Neuron (in vitro differentiated cells): Measurements from ENCODE around the gene UBE2I.

ENCODE experiments used
- H2AFZ ChIP-seq: one replicate; pipeline ENCODE4 v1.6.1; 2013; ENCODE audit warnings: low read depth, mild to moderate bottlenecking, inconsistent platforms, low read length, moderate library complexity
- H3K27me3 ChIP-seq: one replicate; pipeline ENCODE4 v1.6.1; 2013; ENCODE audit warnings: low read length; ENCODE audit not compliant: insufficient read depth
- H3K36me3 ChIP-seq: one replicate; pipeline ENCODE4 v1.6.1; 2013; ENCODE audit warnings: low read length; ENCODE audit not compliant: insufficient read depth
- H3K4me1 ChIP-seq: one replicate; pipeline ENCODE4 v1.6.1; 2013; ENCODE audit warnings: low read length; ENCODE audit not compliant: insufficient read depth
- H3K4me3 ChIP-seq: 2 replicates; pipeline ENCODE4 v1.5.1; 2013; ENCODE audit warnings: mild to moderate bottlenecking, low read length, moderate library complexity
- H3K9me3 ChIP-seq: one replicate; pipeline ENCODE4 v1.6.1; 2013; ENCODE audit warnings: low read length

Gene UBE2I

GRCh38 chr16:1317479-1318267 lies 8.2 kb downstream of the UBE2I start:
- Histone ChIP-seq H3K4me1 (no peaks in the 10 kb centered on the region), H3K4me3 (no peak overlapping the region), H3K9me3 (no peaks in the 10 kb centered on the region), H3K27me3 (no peaks in the 10 kb centered on the region), H2AFZ (no peak overlapping the region), H3K36me3 (peaks cover 88% of the 10 kb centered on the region)

GRCh38 chr16:1318268-1318545 lies 8.8 kb downstream of the UBE2I start:
- Histone ChIP-seq H3K4me3 (no peak overlapping the region), H3K36me3 (peaks cover 86% of the 10 kb centered on the region), H3K4me1 (no peaks in the 10 kb centered on the region)

GRCh38 chr16:1319041-1319440 lies 9.6 kb downstream of the UBE2I start:
- Histone ChIP-seq H3K4me1 (no peaks in the 10 kb centered on the region), H3K27me3 (no peaks in the 10 kb centered on the region), H3K9me3 (no peaks in the 10 kb centered on the region), H3K4me3 (no peak overlapping the region), H2AFZ (no peak overlapping the region), H3K36me3 (peaks cover 88% of the 10 kb centered on the region)

More at GRCh38 chr16:1318268-1318545, 8.8 kb downstream of the UBE2I start:
- H2AFZ ChIP-seq: no peak overlapping the region
- no peaks in the 10 kb centered on the region for H3K9me3 ChIP-seq
- no peaks in the 10 kb centered on the region for H3K27me3 ChIP-seq

GRCh38 chr16:1320097-1320496 lies 10.7 kb downstream of the UBE2I start:
- no peak overlapping the region for H3K4me3 ChIP-seq
- H3K27me3 ChIP-seq: no peaks in the 10 kb centered on the region
- peaks cover 85% of the 10 kb centered on the region for H3K36me3 ChIP-seq

DNA sequence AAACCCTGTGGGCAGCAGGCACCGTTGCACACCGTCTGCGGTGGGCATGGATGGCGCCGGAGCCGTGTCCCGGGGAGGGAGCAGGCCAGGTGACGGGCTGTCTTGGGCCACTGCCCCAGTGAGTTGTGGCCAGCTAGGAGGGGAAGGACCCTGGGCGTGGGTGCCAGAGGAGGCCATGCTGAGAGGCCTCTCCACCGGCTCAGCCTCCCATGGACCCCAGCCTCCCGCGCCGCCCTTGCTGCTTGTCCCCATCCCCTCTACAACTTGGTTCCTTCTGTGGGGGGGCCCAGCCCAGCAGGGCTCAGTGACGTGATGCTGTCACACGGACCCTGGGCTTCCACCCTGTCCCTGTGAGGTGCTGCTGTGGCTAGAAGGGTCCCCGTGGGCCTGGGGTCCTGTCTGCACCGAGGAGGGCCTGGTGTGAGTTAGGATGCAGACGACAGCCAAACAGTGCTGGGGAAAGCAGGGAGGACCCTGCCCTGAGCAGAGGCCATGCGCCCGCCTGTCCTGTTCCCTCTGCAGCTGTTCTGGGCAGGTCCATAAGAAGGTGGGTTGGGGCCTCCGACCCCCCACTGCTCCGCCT lies 11.3 kb downstream of the UBE2I start:
- H3K4me3 ChIP-seq: no peak overlapping the region

More at GRCh38 chr16:1320097-1320496, 10.7 kb downstream of the UBE2I start:
- Histone ChIP-seq H3K9me3 (no peaks in the 10 kb centered on the region), H2AFZ (no peak overlapping the region), H3K4me1 (no peaks in the 10 kb centered on the region)

GRCh38 chr16:1322407-1322806 lies 13.0 kb downstream of the UBE2I start:
- peaks cover 69% of the 10 kb centered on the region for H3K36me3 ChIP-seq
- no peak overlapping the region for H3K4me3 ChIP-seq
- H3K9me3 ChIP-seq: no peaks in the 10 kb centered on the region
- H3K27me3 ChIP-seq: no peaks in the 10 kb centered on the region
- no peak overlapping the region for H2AFZ ChIP-seq
- no peaks in the 10 kb centered on the region for H3K4me1 ChIP-seq

More for the DNA sequence above, 11.3 kb downstream of the UBE2I start:
- H2AFZ ChIP-seq: no peak overlapping the region
- H3K36me3 ChIP-seq: peaks cover 84% of the 10 kb centered on the region
- no peaks in the 10 kb centered on the region for H3K4me1 ChIP-seq
- H3K9me3 ChIP-seq: no peaks in the 10 kb centered on the region
- H3K27me3 ChIP-seq: no peaks in the 10 kb centered on the region

- Histone ChIP-seq H2AFZ (no peak overlapping the region), H3K9me3 (no peaks in the 10 kb centered on the region), H3K4me3 (no peak overlapping the region), H3K4me1 (no peaks in the 10 kb centered on the region), H3K36me3 (peaks cover 57% of the 10 kb centered on the region), H3K27me3 (no peaks in the 10 kb centered on the region)
These were observed 14.1 kb downstream of the UBE2I start for GRCh38 chr16:1323296-1324239.

DNA sequence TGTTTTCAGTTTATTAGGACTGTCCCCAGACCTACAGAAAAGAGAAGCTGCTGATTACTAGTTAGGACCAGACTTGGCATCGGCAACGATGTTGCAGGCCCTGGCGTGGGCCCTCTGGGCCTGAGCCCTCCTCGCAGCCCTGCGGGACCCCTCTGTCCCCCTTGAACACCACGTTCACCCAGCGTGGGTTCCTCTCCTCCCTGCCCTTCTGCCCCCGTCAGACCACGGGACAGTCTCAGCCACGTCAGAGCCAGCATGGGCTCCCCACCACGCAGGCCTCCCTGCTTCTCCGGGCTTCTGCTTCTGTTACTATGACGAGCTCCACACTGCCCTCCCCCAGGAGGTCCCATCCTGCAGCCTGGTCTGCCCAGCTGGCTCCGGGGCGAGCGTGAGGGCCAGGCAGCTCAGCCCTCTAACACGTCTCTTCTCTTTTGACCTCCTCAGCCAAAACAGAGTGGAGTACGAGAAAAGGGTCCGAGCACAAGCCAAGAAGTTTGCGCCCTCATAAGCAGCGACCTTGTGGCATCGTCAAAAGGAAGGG lies 14.9 kb downstream of the UBE2I start:
- H3K9me3 ChIP-seq: no peaks in the 10 kb centered on the region
- no peaks in the 10 kb centered on the region for H3K4me1 ChIP-seq
- no peak overlapping the region for H3K4me3 ChIP-seq
- peaks cover 50% of the 10 kb centered on the region for H3K36me3 ChIP-seq
- H2AFZ ChIP-seq: no peak overlapping the region
- H3K27me3 ChIP-seq: no peaks in the 10 kb centered on the region

DNA sequence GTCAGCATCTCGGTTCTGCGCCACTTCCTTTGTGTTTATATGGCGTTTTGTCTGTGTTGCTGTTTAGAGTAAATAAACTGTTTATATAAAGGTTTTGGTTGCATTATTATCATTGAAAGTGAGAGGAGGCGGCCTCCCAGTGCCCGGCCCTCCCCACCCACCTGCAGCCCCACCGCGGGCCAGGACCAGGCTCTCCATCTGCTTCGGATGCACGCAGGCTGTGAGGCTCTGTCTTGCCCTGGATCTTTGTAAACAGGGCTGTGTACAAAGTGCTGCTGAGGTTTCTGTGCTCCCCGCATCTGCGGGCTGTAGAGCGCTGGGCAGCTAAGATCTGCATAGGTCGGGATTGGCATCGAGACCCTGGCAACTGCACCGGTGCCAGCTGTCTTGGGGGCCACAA lies 15.8 kb downstream of the UBE2I start:
- no peaks in the 10 kb centered on the region for H3K27me3 ChIP-seq
- H3K36me3 ChIP-seq: peaks cover 40% of the 10 kb centered on the region
- H3K4me1 ChIP-seq: no peaks in the 10 kb centered on the region
- no peaks in the 10 kb centered on the region for H3K9me3 ChIP-seq
- H3K4me3 ChIP-seq: no peak overlapping the region
- no peak overlapping the region for H2AFZ ChIP-seq

- H3K4me1 ChIP-seq: no peaks in the 10 kb centered on the region
- peaks cover 35% of the 10 kb centered on the region for H3K36me3 ChIP-seq
- H3K9me3 ChIP-seq: no peaks in the 10 kb centered on the region
- H3K27me3 ChIP-seq: no peaks in the 10 kb centered on the region
- H3K4me3 ChIP-seq: no peak overlapping the region
- H2AFZ ChIP-seq: no peak overlapping the region
These were observed 16.4 kb downstream of the UBE2I start for GRCh38 chr16:1325673-1326371.

DNA sequence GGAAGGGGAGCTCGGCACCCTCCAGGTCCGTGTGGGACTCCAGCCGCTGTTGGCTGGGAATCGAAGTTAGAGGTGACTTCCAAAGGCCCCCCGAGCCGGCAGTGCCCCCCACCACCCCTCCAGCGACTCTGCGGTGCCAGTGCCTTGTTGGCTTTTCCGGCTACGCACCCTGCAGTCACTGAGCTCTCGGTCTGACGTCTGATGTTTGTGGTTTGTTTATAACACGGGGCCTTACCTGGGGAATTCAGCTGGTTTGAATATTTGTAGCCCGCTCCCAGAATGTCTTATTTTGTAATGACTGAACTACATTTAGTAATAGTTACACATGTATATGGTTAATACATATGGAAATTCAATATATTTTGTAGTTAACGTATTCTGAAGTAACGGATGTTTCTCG lies 17.0 kb downstream of the UBE2I start:
- peaks cover 29% of the 10 kb centered on the region for H3K36me3 ChIP-seq
- H3K4me3 ChIP-seq: no peak overlapping the region
- H3K27me3 ChIP-seq: peaks cover 3% of the 10 kb centered on the region
- H3K9me3 ChIP-seq: no peaks in the 10 kb centered on the region
- no peak overlapping the region for H2AFZ ChIP-seq
- peaks cover 2% of the 10 kb centered on the region for H3K4me1 ChIP-seq

DNA sequence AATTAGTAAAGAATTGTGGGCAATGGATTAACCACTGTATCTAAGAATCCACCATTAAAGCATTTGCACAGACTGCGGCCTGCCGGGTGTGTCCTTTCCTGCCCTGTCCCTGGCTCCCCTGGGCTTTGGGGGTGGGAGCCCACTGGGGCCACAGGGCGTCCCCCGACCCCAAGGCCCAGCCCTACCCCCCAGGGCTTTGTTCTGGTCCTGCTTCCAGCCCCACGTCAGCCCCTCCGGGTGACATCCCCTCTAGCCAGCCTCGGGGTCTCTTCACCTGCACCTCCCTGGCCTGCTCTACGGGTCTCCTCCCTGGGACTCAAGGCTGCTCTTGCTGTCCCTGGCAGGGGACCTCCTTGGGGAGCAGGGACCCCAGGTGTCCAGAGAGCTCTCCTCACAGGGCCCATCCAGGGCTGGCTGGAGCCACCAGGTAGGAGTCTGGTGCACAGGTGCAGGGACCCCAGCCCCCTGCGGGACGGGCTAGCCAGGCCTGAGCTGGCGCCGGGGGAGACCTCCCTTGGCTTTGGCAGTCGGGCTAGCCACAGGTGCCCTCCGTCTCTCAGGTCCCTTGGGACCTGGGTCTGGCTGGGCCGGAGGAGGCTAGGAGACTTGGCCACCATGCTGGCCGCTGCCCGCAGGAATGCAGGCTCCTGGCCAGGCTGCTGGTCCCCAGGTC lies 17.6 kb downstream of the UBE2I start:
- no peak overlapping the region for H2AFZ ChIP-seq
- H3K36me3 ChIP-seq: peaks cover 24% of the 10 kb centered on the region
- H3K4me1 ChIP-seq: peaks cover 9% of the 10 kb centered on the region
- H3K4me3 ChIP-seq: no peak overlapping the region
- no peaks in the 10 kb centered on the region for H3K9me3 ChIP-seq
- peaks cover 10% of the 10 kb centered on the region for H3K27me3 ChIP-seq
